Adrenal gland (tissue), 12 donors: ENCODE results near the gene MOB3C. TPM values are rescaled to one million over a fixed set of nuclear protein-coding genes. Genes with fewer than 3 reads are reported as not detected.
"Not testable (repeated sequence)": the region's sequence is repeated elsewhere in the genome, so short reads cannot be mapped to it uniquely, and the experiment has no call there.

Experiments used
- DNase-seq, 7 donors: peaks; one replicate each; pipeline ENCODE4 v3.0.0-alpha.2; 2019 to 2020
- H3K27ac ChIP-seq, 5 donors: fragments of 200-600 bp; sonication (generic) in 4 of 5; 1 replicate in 3 of 5; 2 replicates in 2 of 5; pipeline versions ENCODE4 v1.5.1 to v1.8.0; 2016 to 2020; ENCODE audit warnings: mild to moderate bottlenecking in 1 of 5
- H3K27me3 ChIP-seq: fragments of 200-600 bp; 2 replicates; pipeline ENCODE4 v1.8.0; 2021
- H3K36me3 ChIP-seq, 2 donors: fragments of 200-600 bp; replicated peaks in 1 of 2; 1 replicate in 1 of 2; 2 replicates in 1 of 2; pipeline versions ENCODE4 v1.5.1 to v1.8.0; 2018 to 2022
- H3K4me1 ChIP-seq, 2 donors: fragments of 200-600 bp; replicated peaks in 1 of 2; 1 replicate in 1 of 2; 2 replicates in 1 of 2; pipeline versions ENCODE4 v1.5.1 to v1.8.0; 2018 to 2021
- H3K4me3 ChIP-seq, 4 donors: fragments of 200-600 bp; sonication (generic) in 3 of 4; one replicate each; pipeline ENCODE4 v1.5.1; 2016 to 2018
- H3K9me3 ChIP-seq, 3 donors: fragments of 200-600 bp; sonication (generic) in 1 of 3; replicated peaks in 1 of 3; 1 replicate in 2 of 3; 2 replicates in 1 of 3; pipeline versions ENCODE4 v1.5.1 to v1.8.0; 2016 to 2021
- CTCF ChIP-seq, 6 experiments: fragments of 450-650 bp in 4 of 6; fragments of 200-600 bp in 2 of 6; sonication (generic) in 1 of 6; IDR thresholded peaks; 1 replicate in 5 of 6; 2 replicates in 1 of 6; pipeline versions ENCODE4 v1.5.1 to v1.8.0; 2016 to 2021; ENCODE audit warnings: antibody characterized with exemption in 6 of 6, mild to moderate bottlenecking in 2 of 6, moderate library complexity in 1 of 6
- POLR2A ChIP-seq, 2 donors: fragments of 450-650 bp; IDR thresholded peaks; one replicate each; pipeline ENCODE4 v1.6.1; 2017; ENCODE audit warnings: antibody characterized with exemption in 2 of 2, mild to moderate bottlenecking in 2 of 2, moderate library complexity in 1 of 2
- whole genome bisulfite sequencing, 4 donors: extraction: QIAGEN DNeasy Blood & Tissue Kit in 2 of 4; methylation state at CpG; one replicate each; pipeline versions ENCODE4 v1.1.5 to v1.1.7; 2013 to 2017; 5-methylcytosine and 5-hydroxymethylcytosine counted together
- intact Hi-C, 2 donors: fragments of 100-400 bp; cut with DNase I; formaldehyde crosslinking; loops; one replicate each; pipeline versions ENCODE4 v1.14.1 to v1.15.0; 2022 to 2023
- polyA plus RNA-seq, 3 donors: library from polyadenylated mRNA; stranded (reverse); fragments of 200-250 nt in 2 of 3; fragments of 350-450 nt in 1 of 3; fragmentation: Illumina TruSeq in 1 of 3; extraction: RNeasy Lipid Tissue Mini Kit (QIAGEN cat#74804) in 1 of 3; gene quantifications; one replicate each; pipeline ENCODE4 v1.2.3, GENCODE V29; 2013 to 2014
- total RNA-seq, 9 donors: library from RNA; depleted of rRNA in 4 of 9; stranded (reverse); fragments of >200 nt in 4 of 9; fragments of 120-200 nt in 1 of 9; fragmentation: NEBNext Ultra II Directional in 1 of 9; extraction: Animal tissue kit (Norgen Biotek cat#: 25700) in 1 of 9; gene quantifications; one replicate each; pipeline versions ENCODE4 v1.1.0 to v1.2.4, GENCODE V29; 2013 to 2023
- donor health status: healthy with polysubstance abuse.
- donor health status: Bipolar disorder and iron deficiency.
- donor health status: DM: yes; HTN: yes; CAD: no.
- donor health status: DM: no; HTN: no; CAD: no.
- donor health status: DM: no; HTN: no; CAD: no.
- donor health status: DM: yes; HTN: yes; CAD: no.

MOB3C gene
- total and polyA plus RNA-seq, 12 donors: 7.5 to 29.9 (median 17.0) TPM

DNA sequence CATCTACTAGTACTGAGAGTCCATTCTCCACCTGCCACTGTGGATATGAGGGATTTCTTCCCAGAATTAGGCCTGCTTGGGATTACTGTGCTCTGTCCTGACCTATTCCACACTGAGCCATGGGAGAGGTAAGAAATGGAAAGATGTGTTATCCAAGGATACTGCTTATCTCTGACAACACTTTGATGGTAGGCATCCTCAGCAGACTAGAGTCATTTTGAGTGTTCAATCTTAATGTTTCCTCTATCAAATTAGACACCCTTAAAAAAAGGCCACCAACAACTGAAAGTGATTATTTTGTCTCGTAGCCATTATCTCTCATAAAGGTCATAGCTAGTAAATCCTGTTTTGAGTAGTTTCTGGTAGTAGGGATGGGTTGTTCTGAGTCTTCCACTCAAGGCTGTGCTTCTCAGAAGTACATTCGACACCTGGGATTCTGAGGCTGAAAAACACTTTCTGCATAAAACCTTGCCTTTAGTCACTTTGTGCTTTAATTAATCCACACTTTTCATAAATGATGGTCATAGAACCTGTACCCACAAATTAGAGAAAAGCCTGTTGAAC, 42.8 kb upstream of the MOB3C start:
- Histone ChIP-seq H3K9me3 (no peaks in the 10 kb centered on the region), H3K27ac (no peak overlapping the region), H3K4me1 (no peaks in the 10 kb centered on the region), H3K4me3 (no peak overlapping the region), H3K36me3 (peaks cover 0 to 52% of the 10 kb centered on the region in 2 donors), H3K27me3 (no peaks in the 10 kb centered on the region)
- no peak for DNase-seq
- intact Hi-C loops: no loop called here
- TF ChIP-seq POLR2A (IDR thresholded peaks at IDR 0.05) (no peak), CTCF (IDR thresholded peaks at IDR 0.05) (no peak)
- 74 to 83% (median 80%) methylated on average over 2 of the region's 2 CpGs for WGBS, 4 donors

DNA sequence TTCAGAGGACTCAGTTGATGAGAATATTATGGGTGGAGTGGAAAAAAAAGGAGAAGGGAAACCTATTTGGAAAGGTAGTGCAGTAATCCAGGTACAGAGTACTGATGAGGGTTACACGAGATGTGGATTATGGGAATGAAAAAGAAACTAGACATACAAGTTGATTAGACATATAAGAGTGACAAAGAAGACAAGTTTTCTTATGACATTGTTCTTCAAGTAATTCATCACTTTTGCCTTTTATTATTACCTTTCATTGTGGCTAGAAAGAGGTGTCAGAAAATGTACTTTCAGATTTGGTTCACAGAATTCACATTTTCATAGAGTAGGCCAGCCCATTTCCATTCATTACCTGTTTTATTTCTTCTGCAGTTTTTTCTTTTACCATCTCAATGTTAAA, 41.2 kb upstream of the MOB3C start:
- H3K27me3 ChIP-seq: no peaks in the 10 kb centered on the region
- TF ChIP-seq POLR2A (IDR thresholded peaks at IDR 0.05) (no peak), CTCF (IDR thresholded peaks at IDR 0.05) (no peak)
- no peaks in the 10 kb centered on the region for H3K9me3 ChIP-seq
- no peak overlapping the region for H3K27ac ChIP-seq
- WGBS, 4 donors: 77 to 96% (median 88%) methylated on average over 1 of the region's 1 CpG
- peaks cover 0 to 48% of the 10 kb centered on the region in 2 donors for H3K36me3 ChIP-seq
- no peak for DNase-seq
- intact Hi-C loops: no loop called here
- H3K4me1 ChIP-seq: no peaks in the 10 kb centered on the region
- H3K4me3 ChIP-seq: no peak overlapping the region

GRCh38 chr1:46656643-46657042, 40.0 kb upstream of the MOB3C start:
- TF ChIP-seq POLR2A (IDR thresholded peaks at IDR 0.05) (no peak), CTCF (IDR thresholded peaks at IDR 0.05) (no peak)
- no peak overlapping the region for H3K4me3 ChIP-seq
- no peaks in the 10 kb centered on the region for H3K9me3 ChIP-seq
- no peaks in the 10 kb centered on the region for H3K27me3 ChIP-seq
- WGBS, 4 donors: 46 to 68% (median 61%) methylated on average over 2 of the region's 2 CpGs
- H3K4me1 ChIP-seq: no peaks in the 10 kb centered on the region
- DNase-seq: no peak
- H3K36me3 ChIP-seq: peaks cover 0 to 48% of the 10 kb centered on the region in 2 donors
- H3K27ac ChIP-seq: no peak overlapping the region
- intact Hi-C loops: no loop called here

GRCh38 chr1:46655848-46656247, 39.2 kb upstream of the MOB3C start:
- H3K27me3 ChIP-seq: no peaks in the 10 kb centered on the region
- H3K9me3 ChIP-seq: no peaks in the 10 kb centered on the region
- no peaks in the 10 kb centered on the region for H3K4me1 ChIP-seq
- H3K4me3 ChIP-seq: no peak overlapping the region
- no peak for DNase-seq
- intact Hi-C loops: no loop called here
- H3K36me3 ChIP-seq: peaks cover 0 to 48% of the 10 kb centered on the region in 2 donors
- TF ChIP-seq CTCF (IDR thresholded peaks at IDR 0.05) (no peak), POLR2A (IDR thresholded peaks at IDR 0.05) (no peak)
- no peak overlapping the region for H3K27ac ChIP-seq

DNA sequence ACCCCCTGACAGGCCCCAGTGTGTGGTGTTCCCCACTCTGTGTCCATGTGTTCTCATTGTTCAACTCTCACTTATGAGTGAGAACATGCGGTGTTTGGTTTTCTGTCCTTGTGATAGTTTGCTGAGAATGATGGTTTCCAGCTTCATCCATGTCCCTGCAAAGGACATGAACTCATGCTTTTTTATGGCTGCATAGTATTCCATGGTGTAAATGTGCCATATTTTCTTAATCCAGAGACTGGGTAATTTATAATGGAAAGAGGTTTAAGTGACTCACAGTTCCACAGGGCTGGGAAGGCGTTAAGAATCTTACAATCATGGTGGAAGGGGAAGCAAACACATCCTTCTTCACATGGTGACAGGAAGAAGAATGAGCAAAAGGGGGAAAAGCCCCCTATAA, 38.1 kb upstream of the MOB3C start:
- H3K27me3 ChIP-seq, intact Hi-C loops, H3K27ac ChIP-seq, DNase-seq, H3K9me3 ChIP-seq, H3K4me1 ChIP-seq, H3K4me3 ChIP-seq: not testable (repeated sequence)
- H3K36me3 ChIP-seq: peaks cover 0 to 44% of the 10 kb centered on the region in 2 donors
- WGBS, 4 donors: 95 to 100% (median 98%) methylated on average over 2 of the region's 2 CpGs
